ENCODE measurements around the gene SEMA7A. TPM values are rescaled to one million over a fixed set of nuclear protein-coding genes. Genes with fewer than 3 reads are reported as not detected.

The SEMA7A gene
- total and polyA plus RNA-seq, 9 of the 15 experiments (the other 6 are each of a cell fraction or from before 2014, with no cell fraction given) = 0.04 to 8.2 (median 5.4) TPM; not detected in 1

GRCh38 chr15:74389241-74390048, 44.3 kb downstream of the SEMA7A start (continued):
- TF ChIP-seq, protein P1, sequence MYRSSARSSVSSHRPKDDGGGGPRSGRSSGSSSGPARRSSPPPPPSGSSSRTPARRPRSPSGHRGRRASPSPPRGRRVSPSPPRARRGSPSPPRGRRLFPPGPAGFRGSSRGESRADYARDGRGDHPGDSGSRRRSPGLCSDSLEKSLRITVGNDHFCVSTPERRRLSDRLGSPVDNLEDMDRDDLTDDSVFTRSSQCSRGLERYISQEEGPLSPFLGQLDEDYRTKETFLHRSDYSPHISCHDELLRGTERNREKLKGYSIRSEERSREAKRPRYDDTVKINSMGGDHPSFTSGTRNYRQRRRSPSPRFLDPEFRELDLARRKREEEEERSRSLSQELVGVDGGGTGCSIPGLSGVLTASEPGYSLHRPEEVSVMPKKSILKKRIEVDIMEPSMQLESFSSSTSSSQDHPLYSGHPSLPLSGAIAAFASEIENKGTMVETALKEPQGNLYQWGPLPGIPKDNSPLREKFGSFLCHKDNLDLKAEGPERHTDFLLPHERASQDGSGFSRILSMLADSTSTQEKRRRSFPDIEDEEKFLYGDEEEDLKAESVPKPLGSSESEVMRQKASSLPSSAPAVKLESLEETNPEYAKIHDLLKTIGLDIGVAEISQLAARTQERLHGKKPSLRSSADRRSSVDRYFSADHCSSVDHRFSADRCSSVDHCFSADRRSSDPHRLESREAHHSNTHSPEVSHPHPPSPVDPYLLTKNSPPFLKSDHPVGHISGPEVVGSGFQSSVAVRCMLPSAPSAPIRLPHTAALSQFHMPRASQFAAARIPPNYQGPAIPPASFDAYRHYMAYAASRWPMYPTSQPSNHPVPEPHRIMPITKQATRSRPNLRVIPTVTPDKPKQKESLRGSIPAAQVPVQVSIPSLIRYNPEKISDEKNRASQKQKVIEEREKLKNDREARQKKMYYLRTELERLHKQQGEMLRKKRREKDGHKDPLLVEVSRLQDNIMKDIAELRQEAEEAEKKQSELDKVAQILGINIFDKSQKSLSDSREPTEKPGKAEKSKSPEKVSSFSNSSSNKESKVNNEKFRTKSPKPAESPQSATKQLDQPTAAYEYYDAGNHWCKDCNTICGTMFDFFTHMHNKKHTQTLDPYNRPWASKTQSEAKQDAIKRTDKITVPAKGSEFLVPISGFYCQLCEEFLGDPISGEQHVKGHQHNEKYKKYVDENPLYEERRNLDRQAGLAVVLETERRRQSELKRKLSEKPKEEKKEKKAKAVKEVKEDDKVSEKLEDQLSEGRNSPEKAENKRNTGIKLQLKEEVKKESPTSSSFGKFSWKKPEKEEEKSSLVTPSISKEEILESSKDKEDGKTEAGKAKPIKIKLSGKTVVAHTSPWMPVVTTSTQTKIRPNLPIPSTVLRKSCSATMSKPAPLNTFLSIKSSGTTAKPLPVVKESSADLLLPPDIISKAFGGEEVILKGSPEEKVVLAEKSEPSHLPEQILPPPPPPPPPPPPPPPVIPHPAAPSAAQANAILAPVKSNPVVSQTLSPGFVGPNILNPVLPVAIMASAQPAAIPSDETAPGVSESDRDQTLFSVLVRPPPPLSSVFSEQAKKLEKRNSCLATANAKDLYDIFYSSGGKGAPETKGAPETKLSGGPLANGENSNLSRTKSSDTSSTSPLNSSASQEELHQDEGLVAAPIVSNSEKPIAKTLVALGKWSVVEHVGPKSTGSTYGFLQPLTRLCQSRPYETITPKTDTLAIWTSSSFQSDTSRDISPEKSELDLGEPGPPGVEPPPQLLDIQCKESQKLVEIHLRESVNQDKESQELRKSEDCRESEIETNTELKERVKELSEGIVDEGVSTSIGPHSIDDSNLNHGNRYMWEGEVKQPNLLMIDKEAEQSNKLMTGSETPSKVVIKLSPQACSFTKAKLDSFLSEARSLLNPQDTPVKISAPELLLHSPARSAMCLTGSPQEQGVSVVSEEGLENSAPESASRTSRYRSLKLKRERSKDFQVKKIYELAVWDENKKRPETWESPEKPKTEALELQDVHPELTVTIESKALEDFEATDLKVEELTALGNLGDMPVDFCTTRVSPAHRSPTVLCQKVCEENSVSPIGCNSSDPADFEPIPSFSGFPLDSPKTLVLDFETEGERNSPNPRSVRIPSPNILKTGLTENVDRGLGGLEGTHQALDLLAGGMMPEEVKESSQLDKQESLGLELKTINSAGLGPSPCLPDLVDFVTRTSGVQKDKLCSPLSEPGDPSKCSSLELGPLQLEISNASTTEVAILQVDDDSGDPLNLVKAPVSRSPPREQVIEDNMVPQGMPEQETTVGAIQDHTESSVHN (IDR thresholded peaks at IDR 0.05; ENCODE audit: borderline replicate concordance in 1 of 2, low read depth in 1 of 2) = peak in 1 of 2 experiments; percentile 81; a peak in 2 of 4 replicates
- TF ChIP-seq SRSF1 (IDR thresholded peaks at IDR 0.05; ENCODE audit: low read depth, low read length) = no peak
- no peak for TF ChIP-seq ZNF655 (CRISPR knock-in tag; IDR thresholded peaks at IDR 0.05)
- peak; percentile 80; the same call in 1 of the 2 replicates for TF ChIP-seq OTX1 (CRISPR knock-in tag; IDR thresholded peaks at IDR 0.05)
- no peak for TF ChIP-seq PBX2 (CRISPR knock-in tag; IDR thresholded peaks at IDR 0.05; ENCODE audit: low read depth)
- peak; percentile 50 for TF ChIP-seq PBX2 (tag; conservative IDR thresholded peaks at IDR 0.05; ENCODE audit: low read depth)
- peak; percentile 82 for TF ChIP-seq HBP1 (CRISPR knock-in tag; IDR thresholded peaks at IDR 0.05)
- peak; percentile 57 for TF ChIP-seq RBFOX2 (IDR thresholded peaks at IDR 0.05; ENCODE audit: low read depth, low read length)
- TF ChIP-seq, protein P2, sequence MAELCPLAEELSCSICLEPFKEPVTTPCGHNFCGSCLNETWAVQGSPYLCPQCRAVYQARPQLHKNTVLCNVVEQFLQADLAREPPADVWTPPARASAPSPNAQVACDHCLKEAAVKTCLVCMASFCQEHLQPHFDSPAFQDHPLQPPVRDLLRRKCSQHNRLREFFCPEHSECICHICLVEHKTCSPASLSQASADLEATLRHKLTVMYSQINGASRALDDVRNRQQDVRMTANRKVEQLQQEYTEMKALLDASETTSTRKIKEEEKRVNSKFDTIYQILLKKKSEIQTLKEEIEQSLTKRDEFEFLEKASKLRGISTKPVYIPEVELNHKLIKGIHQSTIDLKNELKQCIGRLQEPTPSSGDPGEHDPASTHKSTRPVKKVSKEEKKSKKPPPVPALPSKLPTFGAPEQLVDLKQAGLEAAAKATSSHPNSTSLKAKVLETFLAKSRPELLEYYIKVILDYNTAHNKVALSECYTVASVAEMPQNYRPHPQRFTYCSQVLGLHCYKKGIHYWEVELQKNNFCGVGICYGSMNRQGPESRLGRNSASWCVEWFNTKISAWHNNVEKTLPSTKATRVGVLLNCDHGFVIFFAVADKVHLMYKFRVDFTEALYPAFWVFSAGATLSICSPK (IDR thresholded peaks at IDR 0.05; ENCODE audit: borderline replicate concordance) = no peak

All from K562 (cell line).